HepG2 (cell line): Measurements from ENCODE around the gene BCLAF1. TPM values are rescaled to one million over a fixed set of nuclear protein-coding genes. Genes with fewer than 3 reads are reported as not detected.

Experiments
- ATF7 ChIP-seq, 2 experiments: fragments of 450-650 bp in 1 of 2; sonication (generic) in 1 of 2; formaldehyde crosslinking in 1 of 2; IDR thresholded peaks; 2 replicates each; pipeline versions ENCODE4 v1.4.0 to v1.6.1; 2016 to 2020; ENCODE audit warnings: antibody characterized with exemption in 1 of 2, mild to moderate bottlenecking in 1 of 2, missing genetic modification reagents in 1 of 2
- BCL6 ChIP-seq: IDR thresholded peaks from 2 replicates; pipeline ENCODE4 v1.6.1; 2016; ENCODE audit warnings: missing genetic modification reagents, missing compliant biosample characterization
- CBX5 ChIP-seq: sonication (generic); formaldehyde crosslinking; IDR thresholded peaks from 2 replicates; pipeline ENCODE4 v1.4.0; 2020; ENCODE audit warnings: missing genetic modification reagents, borderline replicate concordance
- CCAR2 ChIP-seq: fragments of 200-400 bp; formaldehyde crosslinking; optimal IDR thresholded peaks from 2 replicates; pipeline ENCODE3; 2018; ENCODE audit warnings: low read depth, mild to moderate bottlenecking, low read length, moderate library complexity
- DMAP1 ChIP-seq: IDR thresholded peaks from 2 replicates; pipeline ENCODE4 v1.6.1; 2016
- EZH2 ChIP-seq: conservative IDR thresholded peaks from 2 replicates; pipeline ENCODE4 v1.6.1; 2012; ENCODE audit warnings: mild to moderate bottlenecking, low read depth, low read length, moderate library complexity
- HCFC1 ChIP-seq: fragments of 150-350 bp; IDR thresholded peaks from 2 replicates; pipeline ENCODE4 v1.6.1; 2014; ENCODE audit warnings: low read depth, low read length
- HNRNPH1 ChIP-seq: fragments of 200-400 bp; formaldehyde crosslinking; optimal IDR thresholded peaks from 2 replicates; pipeline ENCODE3; 2017; ENCODE audit warnings: mild to moderate bottlenecking, low read depth, low read length
- MIER3 ChIP-seq: IDR thresholded peaks from 2 replicates; pipeline ENCODE4 v1.6.1; 2016; ENCODE audit warnings: missing compliant biosample characterization, borderline replicate concordance
- MTF2 ChIP-seq: sonication (generic); formaldehyde crosslinking; IDR thresholded peaks from 2 replicates; pipeline ENCODE4 v1.5.0; 2020; ENCODE audit warnings: missing genetic modification reagents, borderline replicate concordance
- NCOA1 ChIP-seq: sonication (generic); formaldehyde crosslinking; IDR thresholded peaks from 2 replicates; pipeline ENCODE4 v1.9.0; 2021; ENCODE audit warnings: missing genetic modification reagents
- NFIC ChIP-seq: IDR thresholded peaks from 2 replicates; pipeline ENCODE4 v1.6.1; 2012; ENCODE audit warnings: mild to moderate bottlenecking, low read length, inconsistent platforms
- NFKBIZ ChIP-seq: IDR thresholded peaks from 2 replicates; pipeline ENCODE4 v1.6.1; 2018; ENCODE audit warnings: missing genetic modification reagents, missing compliant biosample characterization
- RBFOX2 ChIP-seq: fragments of 200-400 bp; formaldehyde crosslinking; IDR thresholded peaks from 2 replicates; pipeline ENCODE4 v1.6.1; 2017; ENCODE audit warnings: low read depth, mild to moderate bottlenecking, low read length
- SMC3 ChIP-seq: IDR thresholded peaks from 2 replicates; pipeline ENCODE4 v1.6.1; 2011; ENCODE audit warnings: low read length, improper control_type of control experiment
- SNRNP70 ChIP-seq: fragments of 200-400 bp; formaldehyde crosslinking; IDR thresholded peaks from 2 replicates; pipeline ENCODE4 v1.6.1; 2017; ENCODE audit warnings: mild to moderate bottlenecking, low read depth, low read length, moderate library complexity
- SOX5 ChIP-seq: IDR thresholded peaks from 2 replicates; pipeline ENCODE4 v1.6.1; 2016; ENCODE audit warnings: borderline replicate concordance
- ZBTB4 ChIP-seq: sonication (generic); formaldehyde crosslinking; IDR thresholded peaks from 2 replicates; pipeline ENCODE4 v1.4.0; 2020; ENCODE audit warnings: missing genetic modification reagents, mild to moderate bottlenecking, borderline replicate concordance
- ZMAT3 ChIP-seq: sonication (generic); formaldehyde crosslinking; conservative IDR thresholded peaks from 2 replicates; pipeline ENCODE4 v1.7.0; 2021; ENCODE audit warnings: missing genetic modification reagents
- ZNF574 ChIP-seq: sonication (generic); formaldehyde crosslinking; IDR thresholded peaks from 2 replicates; pipeline ENCODE4 v1.4.0; 2020; ENCODE audit warnings: missing genetic modification reagents
- ZNF580 ChIP-seq: IDR thresholded peaks from 2 replicates; pipeline ENCODE4 v1.6.1; 2016; ENCODE audit warnings: low read depth, borderline replicate concordance
- ZNF619 ChIP-seq: sonication (generic); formaldehyde crosslinking; IDR thresholded peaks from 2 replicates; pipeline ENCODE4 v1.4.0; 2020; ENCODE audit warnings: mild to moderate bottlenecking, missing genetic modification reagents
- ZNF737 ChIP-seq: sonication (generic); formaldehyde crosslinking; IDR thresholded peaks from 2 replicates; pipeline ENCODE4 v1.5.0; 2020; ENCODE audit warnings: missing genetic modification reagents, mild to moderate bottlenecking, borderline replicate concordance
- ZNF780A ChIP-seq: sonication (generic); formaldehyde crosslinking; IDR thresholded peaks from 2 replicates; pipeline ENCODE4 v1.8.0; 2022; ENCODE audit warnings: mild to moderate bottlenecking, missing genetic modification reagents, moderate library complexity
- ZNF850 ChIP-seq: sonication (generic); formaldehyde crosslinking; conservative IDR thresholded peaks from 2 replicates; pipeline ENCODE4 v1.9.0; 2021; ENCODE audit warnings: mild to moderate bottlenecking, missing genetic modification reagents
- polyA plus RNA-seq, 8 experiments: library from polyadenylated mRNA; depleted of rRNA in 3 of 8; stranded (reverse) in 7 of 8; unstranded in 1 of 8; fragments of >200 nt; fragmentation: Illumina TruSeq in 4 of 8; extraction: Trizol in 4 of 8; gene quantifications; 2 replicates each; pipeline versions ENCODE4 v1.2.1 to v1.2.3, GENCODE V29; 2011 to 2016; ENCODE audit warnings: low read depth in 4 of 8, missing spikeins in 1 of 8, mixed read lengths in 1 of 8; ENCODE audit not compliant: insufficient read depth in 1 of 8
- total RNA-seq, 5 experiments: library from RNA; depleted of rRNA; stranded (reverse); fragments of >200 nt; fragmentation: Illumina TruSeq; extraction: Trizol; gene quantifications; 2 replicates each; pipeline ENCODE4 v1.2.3, GENCODE V29; 2016; ENCODE audit warnings: low read depth in 1 of 5

The BCLAF1 gene
- total and polyA plus RNA-seq, 2 of the 13 experiments (the other 11 are each of a cell fraction or from before 2014, with no cell fraction given): 55.3 to 292 TPM

- 0 out of 2 replicates have a peak, but pooled peaks have one; percentile 42 for TF ChIP-seq ZBTB4 (CRISPR knock-in tag)
- no peak for TF ChIP-seq NCOA1 (CRISPR knock-in tag)
- TF ChIP-seq ZMAT3: peak; percentile 55; the same call in 1 of the 2 replicates
- no peak for TF ChIP-seq CCAR2
- TF ChIP-seq SMC3: 0 out of 2 replicates have a peak, but pooled peaks have one; percentile 36
- TF ChIP-seq SNRNP70: no peak
- no peak for TF ChIP-seq BCL6 (CRISPR knock-in tag)
- TF ChIP-seq CBX5 (CRISPR knock-in tag): peak; percentile 80; the same call in 1 of the 2 replicates
- no peak for TF ChIP-seq EZH2
- no peak for TF ChIP-seq ZNF580 (CRISPR knock-in tag)
- TF ChIP-seq HCFC1: peak; percentile 53
- TF ChIP-seq ATF7 (IDR thresholded peaks at IDR 0.05): peak; percentile 42; the same call in 1 of the 2 replicates
- no peak for TF ChIP-seq ATF7 (CRISPR knock-in tag; IDR thresholded peaks at IDR 0.05)
- TF ChIP-seq MTF2 (CRISPR knock-in tag): no peak
- no peak for TF ChIP-seq ZNF780A (CRISPR knock-in tag)
- peak; percentile 51 for TF ChIP-seq RBFOX2
- TF ChIP-seq MIER3 (CRISPR knock-in tag): 0 out of 2 replicates have a peak, but pooled peaks have one; percentile 42
- peak; percentile 58; the same call in 1 of the 2 replicates for TF ChIP-seq ZNF619 (CRISPR knock-in tag)
- TF ChIP-seq ZNF737: no peak
- no peak for TF ChIP-seq NFIC
- TF ChIP-seq NFKBIZ: 0 out of 2 replicates have a peak, but pooled peaks have one; percentile 25
- peak; percentile 81; the same call in 1 of the 2 replicates for TF ChIP-seq ZNF574 (CRISPR knock-in tag)
- peak; percentile 62 for TF ChIP-seq DMAP1 (CRISPR knock-in tag)
- no peak for TF ChIP-seq HNRNPH1
- TF ChIP-seq ZNF850 (CRISPR knock-in tag): no peak
- TF ChIP-seq SOX5 (CRISPR knock-in tag): peak; percentile 57
These were observed 39.6 kb downstream of the BCLAF1 start, which contains the start of gene MTFR2 (continued) for GRCh38 chr6:136249811-136250685.
